DOHH2 (cell line): Measurements from ENCODE around the gene NSG2.

Experiments
- CTCF ChIP-seq: fragments of 200-600 bp; sonication (generic); IDR thresholded peaks from one replicate; pipeline ENCODE4 v1.5.1; 2014; ENCODE audit warnings: antibody characterized with exemption, mild to moderate bottlenecking, low read depth, low read length; ENCODE audit not compliant: poor library complexity, severe bottlenecking
- EZH2phosphoT487 ChIP-seq: fragments of 200-600 bp; sonication (generic); IDR thresholded peaks from 2 replicates; pipeline ENCODE4 v1.6.1; 2017; ENCODE audit warnings: borderline replicate concordance, mild to moderate bottlenecking, antibody characterized with exemption, low read length, moderate library complexity, mixed read lengths

DNA sequence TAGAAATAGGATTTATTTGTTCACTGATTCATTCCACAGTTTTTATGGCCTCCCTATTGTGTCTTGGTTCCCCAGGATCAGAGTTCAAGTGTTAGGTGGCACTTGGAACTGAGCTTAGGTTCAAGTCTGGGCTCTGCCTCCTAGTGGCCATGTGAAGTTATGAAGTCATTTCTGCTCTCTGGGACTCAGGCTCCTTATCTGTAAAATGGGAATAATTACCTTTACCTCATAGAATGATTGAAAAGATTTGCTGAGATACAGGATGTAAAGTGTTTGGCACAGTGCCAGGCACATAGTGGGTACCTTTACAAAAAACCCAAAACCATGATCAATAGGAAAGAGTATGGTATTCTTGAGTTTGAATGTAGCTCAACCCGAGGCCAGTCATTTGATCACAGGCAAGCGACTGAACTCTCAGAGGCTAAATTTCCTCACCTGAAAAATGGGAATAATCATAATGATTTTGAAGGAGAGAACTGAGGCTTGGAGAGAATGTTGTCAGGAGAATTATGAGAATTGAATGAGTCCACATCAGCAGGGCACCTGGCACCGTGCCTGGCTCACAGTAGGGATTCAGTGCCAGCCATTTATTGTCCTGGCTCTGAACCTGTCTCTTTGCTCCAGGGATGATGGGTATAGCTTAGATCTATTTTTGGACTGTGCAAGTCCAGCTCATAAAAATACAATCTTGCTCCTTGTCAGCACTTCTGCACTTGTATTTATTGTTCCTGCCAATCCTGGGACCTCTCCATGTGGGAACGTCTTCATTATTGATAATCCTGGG lies 10.8 kb downstream of the NSG2 start:
- TF ChIP-seq CTCF = no peak
- no peak for TF ChIP-seq EZH2phosphoT487
